MCF 10A (cell line): ENCODE results near the gene MORF4L1. TPM values are rescaled to one million over a fixed set of nuclear protein-coding genes. Genes with fewer than 3 reads are reported as not detected.

Experiments used
- BruUV-seq: library from RNA; stranded (reverse); fragments of 400-500 nt; replicated peaks from 2 replicates; lab custom pipeline; 2021; lab: Mats Ljungman, UMichigan
- CTCF ChIA-PET: fragments of 300-600 bp; sonication (Branson Sonifier 250); formaldehyde crosslinking; extraction: SDS; loops from one replicate; lab custom pipeline; 2021; ENCODE audit warnings: antibody characterized with exemption, inconsistent platforms; lab: Yijun Ruan, JAX
- POLR2A ChIA-PET: fragments of 300-600, 350-650 bp; sonication (Branson Sonifier 250); formaldehyde crosslinking; extraction: SDS; loops from one replicate; lab custom pipeline; 2020; ENCODE audit warnings: antibody characterized with exemption, inconsistent platforms; lab: Yijun Ruan, JAX
- DNase-seq: peaks from one replicate; pipeline ENCODE4 v3.0.0-alpha.2; 2018; ENCODE audit not compliant: unreplicated experiment
- H3K27ac Mint-ChIP-seq: one replicate; pipeline ENCODE4 v1.8.0; 2022; ENCODE audit warnings: mild to moderate bottlenecking, low read depth, mixed read lengths; ENCODE audit not compliant: unreplicated experiment
- H3K27me3 Mint-ChIP-seq: one replicate; pipeline ENCODE4 v1.8.0; 2022; ENCODE audit warnings: mixed read lengths; ENCODE audit not compliant: insufficient read depth, unreplicated experiment
- H3K36me3 Mint-ChIP-seq: one replicate; pipeline ENCODE4 v1.8.0; 2022; ENCODE audit warnings: mild to moderate bottlenecking, moderate library complexity, mixed read lengths; ENCODE audit not compliant: insufficient read depth, unreplicated experiment
- H3K4me1 Mint-ChIP-seq: one replicate; pipeline ENCODE4 v1.8.0; 2022; ENCODE audit warnings: mixed read lengths; ENCODE audit not compliant: insufficient read depth, unreplicated experiment
- H3K4me3 Mint-ChIP-seq: one replicate; pipeline ENCODE4 v1.8.0; 2022; ENCODE audit warnings: mild to moderate bottlenecking, moderate library complexity, mixed read lengths; ENCODE audit not compliant: unreplicated experiment
- H3K9me3 Mint-ChIP-seq: one replicate; pipeline ENCODE4 v1.8.0; 2022; ENCODE audit warnings: mixed read lengths; ENCODE audit not compliant: unreplicated experiment
- intact Hi-C: fragments of 100-400 bp; cut with micrococcal nuclease; formaldehyde crosslinking; loops from 2 replicates; pipeline ENCODE4 v1.14.1; 2022
- total RNA-seq: library from RNA; stranded (reverse); gene quantifications from 2 replicates; pipeline ENCODE4 v1.2.3, GENCODE V29; 2022
- TF ChIP-seq, protein P1 (sequence below): fragments of 200-600 bp; IDR thresholded peaks from one replicate; pipeline ENCODE4 v1.8.0; 2022; ENCODE audit warnings: antibody characterized with exemption, mild to moderate bottlenecking; ENCODE audit not compliant: unreplicated experiment

MORF4L1 gene
- total RNA-seq, 1 experiment from 2014 or later = 264 TPM

DNA sequence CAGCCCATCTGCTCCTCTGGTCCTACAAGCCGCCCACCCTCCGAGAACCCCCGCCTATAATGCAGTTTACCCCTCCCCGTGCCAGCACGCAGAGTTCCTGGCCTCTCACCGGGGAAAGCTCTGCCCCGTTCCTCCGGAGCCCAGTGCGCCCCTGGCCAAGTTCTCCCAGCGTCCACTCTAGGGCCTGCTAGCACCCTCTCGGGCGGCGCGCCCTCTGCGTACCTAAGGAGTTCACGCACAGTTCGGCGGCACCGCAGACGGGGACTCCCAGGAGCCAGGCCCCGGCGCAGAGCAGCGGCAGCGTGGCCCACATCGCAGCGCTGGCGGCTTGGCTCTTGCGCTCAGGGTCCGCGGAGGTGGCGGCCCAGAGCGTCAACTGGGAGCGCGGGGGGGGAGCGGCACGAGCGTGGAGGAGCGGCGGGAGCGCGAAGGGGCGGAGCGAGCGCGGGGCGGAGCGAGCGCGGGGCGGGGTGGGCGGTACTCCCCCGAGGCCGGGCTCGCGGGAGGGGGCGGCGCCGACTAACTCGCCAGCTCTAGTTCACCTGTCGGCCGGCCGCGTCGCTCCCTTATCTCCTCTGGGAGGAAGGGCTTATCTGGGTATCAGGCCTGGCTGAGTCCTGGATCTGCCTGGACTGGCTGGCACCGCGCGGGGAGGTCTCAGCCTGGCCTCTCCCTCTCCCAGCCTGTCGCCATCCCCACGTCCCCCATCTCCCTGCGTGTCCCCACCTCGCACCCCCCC lies 72.1 kb downstream of the MORF4L1 start, which contains the start of gene CTSH:
TSS of gene CTSH (minus strand) at position 378 of the 739 bp plus-strand sequence. CDS start at position 313, 65 bp downstream.
- H3K4me1 Mint-ChIP-seq = peaks cover 13% of the 10 kb centered on the region
- no peaks in the 10 kb centered on the region for H3K36me3 Mint-ChIP-seq
- ChIA-PET CTCF (interaction anchor here (0.6 kb wide), 1 partner anchor 1318 kb away, joined by 5 read pairs; no protein-coding TSS in a partner anchor), POLR2A (interaction anchor here (0.9 kb wide), 1 partner anchor 14 kb away, joined by 4 read pairs; no protein-coding TSS in a partner anchor)
- no peak within 1 kb of the TSS for H3K27ac Mint-ChIP-seq
- intact Hi-C loops = no loop called here
- peak; percentile 64 for DNase-seq
- no TSS peak for BruUV-seq
- no peaks in the 10 kb centered on the region for H3K27me3 Mint-ChIP-seq
- H3K4me3 Mint-ChIP-seq = peak within 1 kb of the TSS; percentile 81
- TF ChIP-seq, protein P1, sequence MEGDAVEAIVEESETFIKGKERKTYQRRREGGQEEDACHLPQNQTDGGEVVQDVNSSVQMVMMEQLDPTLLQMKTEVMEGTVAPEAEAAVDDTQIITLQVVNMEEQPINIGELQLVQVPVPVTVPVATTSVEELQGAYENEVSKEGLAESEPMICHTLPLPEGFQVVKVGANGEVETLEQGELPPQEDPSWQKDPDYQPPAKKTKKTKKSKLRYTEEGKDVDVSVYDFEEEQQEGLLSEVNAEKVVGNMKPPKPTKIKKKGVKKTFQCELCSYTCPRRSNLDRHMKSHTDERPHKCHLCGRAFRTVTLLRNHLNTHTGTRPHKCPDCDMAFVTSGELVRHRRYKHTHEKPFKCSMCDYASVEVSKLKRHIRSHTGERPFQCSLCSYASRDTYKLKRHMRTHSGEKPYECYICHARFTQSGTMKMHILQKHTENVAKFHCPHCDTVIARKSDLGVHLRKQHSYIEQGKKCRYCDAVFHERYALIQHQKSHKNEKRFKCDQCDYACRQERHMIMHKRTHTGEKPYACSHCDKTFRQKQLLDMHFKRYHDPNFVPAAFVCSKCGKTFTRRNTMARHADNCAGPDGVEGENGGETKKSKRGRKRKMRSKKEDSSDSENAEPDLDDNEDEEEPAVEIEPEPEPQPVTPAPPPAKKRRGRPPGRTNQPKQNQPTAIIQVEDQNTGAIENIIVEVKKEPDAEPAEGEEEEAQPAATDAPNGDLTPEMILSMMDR = no peak
- no peaks in the 10 kb centered on the region for H3K9me3 Mint-ChIP-seq

DNA sequence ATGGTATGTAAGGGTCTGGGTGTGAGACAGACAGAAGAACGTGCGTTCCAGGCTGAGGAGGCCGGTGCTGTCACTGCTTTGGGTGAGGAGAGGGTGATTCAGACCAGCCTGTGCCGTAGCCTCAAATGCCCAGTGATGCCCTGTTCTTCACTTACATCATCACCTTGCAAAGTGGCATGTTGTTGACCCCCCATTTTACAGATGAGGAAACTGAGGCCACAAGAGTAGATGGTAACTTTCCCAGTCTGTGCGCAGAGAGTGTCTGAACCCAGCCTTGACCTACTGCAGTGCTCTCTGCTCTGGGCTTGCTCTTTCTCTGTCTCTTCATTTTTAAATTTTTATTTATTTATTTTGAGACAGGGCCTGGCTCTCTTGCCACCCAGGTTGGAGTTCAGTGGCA lies 73.8 kb downstream of the MORF4L1 start:
- no peaks in the 10 kb centered on the region for H3K36me3 Mint-ChIP-seq
- peak overlapping the region; percentile 44 for H3K4me3 Mint-ChIP-seq
- no TSS peak for BruUV-seq
- TF ChIP-seq, protein P1 = no peak
- H3K27ac Mint-ChIP-seq = no peak overlapping the region
- peaks cover 18% of the 10 kb centered on the region for H3K4me1 Mint-ChIP-seq
- no peaks in the 10 kb centered on the region for H3K9me3 Mint-ChIP-seq
- ChIA-PET CTCF (no interaction called here), POLR2A (no interaction called here)
- no peak for DNase-seq
- H3K27me3 Mint-ChIP-seq = no peaks in the 10 kb centered on the region
- intact Hi-C loops = no loop called here

DNA sequence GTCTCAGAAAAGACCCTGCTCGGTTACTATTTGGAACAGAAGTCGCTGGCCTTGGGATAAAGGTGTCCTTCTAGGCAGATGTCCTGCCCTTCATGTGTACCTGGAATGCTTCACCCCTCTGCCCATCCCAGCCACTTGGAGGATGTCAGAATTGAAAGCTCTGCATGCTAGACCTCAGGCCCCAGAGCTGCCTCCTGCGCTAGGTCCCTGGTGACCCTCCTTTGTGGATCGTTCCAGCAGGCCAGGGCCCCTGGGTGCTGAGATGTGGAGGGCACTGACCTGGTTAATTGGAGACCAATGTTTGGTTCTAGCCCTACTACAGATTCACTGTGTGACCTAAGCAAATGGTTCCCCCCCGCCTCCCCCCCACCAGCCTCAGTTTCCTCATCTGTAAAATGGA lies 74.8 kb downstream of the MORF4L1 start:
- POLR2A ChIA-PET = no interaction called here
- Mint-ChIP-seq H3K9me3 (no peaks in the 10 kb centered on the region), H3K4me3 (no peak overlapping the region), H3K36me3 (no peaks in the 10 kb centered on the region), H3K4me1 (peaks cover 28% of the 10 kb centered on the region), H3K27ac (no peak overlapping the region), H3K27me3 (no peaks in the 10 kb centered on the region)
- no peak for DNase-seq
- intact Hi-C loops = no loop called here
- no TSS peak for BruUV-seq
- TF ChIP-seq, protein P1 = no peak
- CTCF ChIA-PET = interaction anchor here (0.5 to 1.0 kb wide), 2 partner anchors 31 to 237 kb away, joined by 3 to 4 read pairs; no protein-coding TSS in a partner anchor

Other genes starting within 250 kb of the MORF4L1 start
- gene CHRNB4, start 231.7 kb upstream of the MORF4L1 start, total RNA-seq = not detected in 2 replicates
- 10.7 and 10.8 TPM in 2 replicates for gene ADAMTS7, start 61.4 kb upstream of the MORF4L1 start, total RNA-seq
- 12.5 and 14.4 TPM in 2 replicates for gene CTSH, start 72.2 kb downstream of the MORF4L1 start, total RNA-seq
- gene RASGRF1, start 217.9 kb downstream of the MORF4L1 start, total RNA-seq = 0.29 and 0.70 TPM in 2 replicates